ENCODE data around the gene PXMP4. TPM values are rescaled to one million over a fixed set of nuclear protein-coding genes. Genes with fewer than 3 reads are reported as not detected.

The PXMP4 gene
- total RNA-seq, 3 donors from 2014 or later, result 14.5 to 18.6 (median 18.2) TPM

DNA sequence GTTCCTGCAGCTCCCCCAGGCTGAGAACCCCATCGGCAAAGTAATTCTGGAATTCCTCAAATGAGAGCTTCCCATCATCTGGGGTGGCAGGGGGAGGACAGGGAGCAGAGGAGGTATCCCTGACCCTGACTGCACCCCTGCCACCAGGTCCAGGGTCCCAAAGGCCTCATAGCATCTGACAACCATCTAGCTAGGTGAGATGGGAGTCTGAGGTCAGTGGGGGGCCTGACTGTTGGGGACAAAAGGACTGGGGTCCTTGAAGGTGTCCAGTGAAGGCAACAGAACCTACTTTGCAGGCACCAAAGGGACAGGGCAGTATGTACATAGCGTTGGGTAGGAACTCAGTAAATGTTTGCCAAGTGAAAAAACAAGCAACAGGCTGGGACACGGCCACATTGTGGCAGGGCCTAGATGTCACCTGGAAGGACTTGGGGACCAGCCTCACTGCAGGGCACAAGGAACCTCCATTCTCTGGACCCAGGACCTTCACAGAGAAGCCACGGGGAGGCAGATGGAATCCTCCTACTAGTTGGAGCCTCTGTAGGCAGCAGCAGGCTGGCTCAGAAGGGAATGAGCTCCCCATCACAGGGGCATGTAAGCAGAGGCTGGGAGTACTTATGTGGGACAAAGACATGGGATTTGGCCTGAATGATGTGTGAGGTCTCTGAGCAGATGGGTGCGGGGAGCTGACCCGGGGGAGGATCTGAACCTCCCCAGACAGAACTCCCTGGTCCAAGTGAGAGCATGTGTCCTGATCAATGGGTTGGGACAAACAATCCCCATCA lies 49.2 kb downstream of the PXMP4 start:
- H3K9me3 ChIP-seq, result no peaks in the 10 kb centered on the region
- ATAC-seq, result no peak
- H3K4me1 ChIP-seq (ENCODE audit: low read depth), result peaks cover 39% of the 10 kb centered on the region
- peak in 1 of 3 donors; percentile 25 for DNase-seq
- no peak overlapping the region for H3K4me3 ChIP-seq
- no peaks in the 10 kb centered on the region for H3K36me3 ChIP-seq (ENCODE audit: low read depth)
- intact Hi-C loops (cut with DNase I, micrococcal nuclease), result no loop called here
- TF ChIP-seq, protein P1, sequence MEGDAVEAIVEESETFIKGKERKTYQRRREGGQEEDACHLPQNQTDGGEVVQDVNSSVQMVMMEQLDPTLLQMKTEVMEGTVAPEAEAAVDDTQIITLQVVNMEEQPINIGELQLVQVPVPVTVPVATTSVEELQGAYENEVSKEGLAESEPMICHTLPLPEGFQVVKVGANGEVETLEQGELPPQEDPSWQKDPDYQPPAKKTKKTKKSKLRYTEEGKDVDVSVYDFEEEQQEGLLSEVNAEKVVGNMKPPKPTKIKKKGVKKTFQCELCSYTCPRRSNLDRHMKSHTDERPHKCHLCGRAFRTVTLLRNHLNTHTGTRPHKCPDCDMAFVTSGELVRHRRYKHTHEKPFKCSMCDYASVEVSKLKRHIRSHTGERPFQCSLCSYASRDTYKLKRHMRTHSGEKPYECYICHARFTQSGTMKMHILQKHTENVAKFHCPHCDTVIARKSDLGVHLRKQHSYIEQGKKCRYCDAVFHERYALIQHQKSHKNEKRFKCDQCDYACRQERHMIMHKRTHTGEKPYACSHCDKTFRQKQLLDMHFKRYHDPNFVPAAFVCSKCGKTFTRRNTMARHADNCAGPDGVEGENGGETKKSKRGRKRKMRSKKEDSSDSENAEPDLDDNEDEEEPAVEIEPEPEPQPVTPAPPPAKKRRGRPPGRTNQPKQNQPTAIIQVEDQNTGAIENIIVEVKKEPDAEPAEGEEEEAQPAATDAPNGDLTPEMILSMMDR (IDR thresholded peaks at IDR 0.05), result no peak

DNA sequence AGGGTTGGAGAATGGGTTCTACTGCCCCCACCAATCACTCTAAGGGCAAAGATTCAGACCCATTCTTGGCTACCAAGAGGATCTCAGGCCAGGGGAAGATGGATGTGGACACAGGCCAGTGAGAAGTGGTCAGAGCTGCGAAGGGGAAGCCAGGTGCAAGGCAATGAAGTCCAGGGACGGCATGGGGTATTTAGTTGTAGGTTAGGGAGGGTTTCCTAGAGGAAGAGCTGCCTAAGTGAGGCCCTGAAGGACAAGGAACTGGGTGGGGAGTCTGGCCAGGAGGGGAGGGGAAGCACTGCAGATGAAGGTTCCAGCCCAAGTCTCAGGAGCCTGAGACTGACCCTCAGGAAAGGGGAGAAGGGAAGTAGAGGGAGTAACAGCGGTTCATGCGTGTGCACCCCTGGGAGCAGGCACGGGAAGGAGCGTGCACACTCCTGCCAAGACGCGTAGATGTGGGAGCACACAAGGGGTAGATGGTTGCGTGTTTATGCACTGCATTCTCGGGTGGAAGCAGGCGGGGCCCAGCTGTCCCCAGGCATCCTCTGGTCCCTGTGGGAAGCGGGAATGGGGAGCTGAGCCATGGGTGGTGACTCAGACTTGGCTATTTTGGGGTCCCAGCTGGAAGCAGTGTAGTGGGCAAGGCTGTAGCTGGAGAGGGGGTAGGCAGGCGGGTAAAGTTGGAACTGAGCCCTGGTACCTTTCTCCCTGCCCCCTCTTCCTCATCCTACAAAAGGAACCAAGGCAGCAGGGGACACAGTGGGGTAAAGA lies 50.1 kb downstream of the PXMP4 start:
- intact Hi-C loops (cut with DNase I, micrococcal nuclease), result no loop called here
- DNase-seq, result peak in 1 of 3 donors; percentile 43
- no peak overlapping the region for H3K4me3 ChIP-seq
- ATAC-seq, result no peak
- peaks cover 35% of the 10 kb centered on the region for H3K4me1 ChIP-seq (ENCODE audit: low read depth)
- TF ChIP-seq, protein P1 (IDR thresholded peaks at IDR 0.05), result no peak
- H3K36me3 ChIP-seq (ENCODE audit: low read depth), result no peaks in the 10 kb centered on the region
- H3K9me3 ChIP-seq, result no peaks in the 10 kb centered on the region

DNA sequence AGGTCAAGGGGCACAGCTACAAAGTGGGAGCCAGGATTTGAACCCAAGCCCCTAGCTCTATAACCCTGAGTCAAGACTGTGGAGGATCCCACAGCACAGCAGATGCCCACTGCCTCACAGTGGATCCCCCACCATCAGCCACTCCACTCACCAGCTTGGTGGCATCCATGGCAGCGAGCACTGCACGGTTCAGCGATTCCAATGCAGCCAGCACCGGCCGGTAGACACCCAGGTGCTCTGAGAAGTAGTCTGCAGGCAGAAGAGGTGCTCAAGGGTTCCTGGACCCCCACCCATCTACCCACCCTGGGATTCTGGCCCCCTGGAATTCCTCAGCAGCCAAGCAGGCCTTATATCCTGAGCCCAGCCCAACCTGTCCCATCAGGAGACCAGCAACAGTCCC lies 50.9 kb downstream of the PXMP4 start:
- DNase-seq (no peak), ATAC-seq (no peak)
- intact Hi-C loops (cut with DNase I, micrococcal nuclease), result no loop called here
- H3K4me3 ChIP-seq, result no peak overlapping the region
- H3K4me1 ChIP-seq (ENCODE audit: low read depth), result peaks cover 32% of the 10 kb centered on the region
- no peaks in the 10 kb centered on the region for H3K9me3 ChIP-seq
- TF ChIP-seq, protein P1 (IDR thresholded peaks at IDR 0.05), result no peak
- no peaks in the 10 kb centered on the region for H3K36me3 ChIP-seq (ENCODE audit: low read depth)

DNA sequence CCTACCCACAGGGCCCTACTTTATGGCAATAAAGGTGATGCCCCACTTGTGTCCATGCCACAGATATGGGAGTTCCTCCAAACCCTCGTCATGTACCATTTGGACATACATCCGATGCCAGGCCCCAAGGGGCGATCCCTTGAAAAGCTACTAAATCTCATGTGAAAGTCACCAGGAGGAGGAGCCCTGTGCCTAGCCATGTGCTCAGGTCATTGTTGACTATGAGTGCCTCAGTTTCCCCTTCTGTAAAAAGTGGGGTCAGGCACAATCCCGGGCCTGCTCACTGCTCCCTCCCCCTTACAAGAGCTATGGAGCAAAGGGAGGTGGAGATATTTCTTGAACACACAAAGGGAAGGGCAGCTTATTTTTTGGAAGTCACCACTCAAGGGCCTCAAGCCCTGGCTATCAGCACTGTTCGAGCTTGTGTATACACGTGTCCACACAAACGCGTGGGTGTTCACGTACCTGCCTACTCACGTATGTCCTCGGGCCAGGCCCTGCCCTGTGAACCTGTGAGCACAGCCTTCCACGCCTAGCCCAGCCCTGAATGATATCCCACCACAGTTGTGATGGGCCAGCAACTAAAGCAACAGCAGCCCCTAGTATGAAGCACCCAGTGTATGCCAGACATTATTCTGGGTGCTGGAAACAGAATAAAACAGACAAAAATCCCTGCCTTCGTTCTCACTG lies 51.5 kb downstream of the PXMP4 start:
- H3K4me1 ChIP-seq (ENCODE audit: low read depth), result peaks cover 37% of the 10 kb centered on the region
- no peak overlapping the region for H3K4me3 ChIP-seq
- intact Hi-C loops (cut with DNase I, micrococcal nuclease), result no loop called here
- DNase-seq (peak in 1 of 3 donors; percentile 47), ATAC-seq (no peak)
- TF ChIP-seq, protein P1 (IDR thresholded peaks at IDR 0.05), result no peak
- no peaks in the 10 kb centered on the region for H3K36me3 ChIP-seq (ENCODE audit: low read depth)
- no peaks in the 10 kb centered on the region for H3K9me3 ChIP-seq

DNA sequence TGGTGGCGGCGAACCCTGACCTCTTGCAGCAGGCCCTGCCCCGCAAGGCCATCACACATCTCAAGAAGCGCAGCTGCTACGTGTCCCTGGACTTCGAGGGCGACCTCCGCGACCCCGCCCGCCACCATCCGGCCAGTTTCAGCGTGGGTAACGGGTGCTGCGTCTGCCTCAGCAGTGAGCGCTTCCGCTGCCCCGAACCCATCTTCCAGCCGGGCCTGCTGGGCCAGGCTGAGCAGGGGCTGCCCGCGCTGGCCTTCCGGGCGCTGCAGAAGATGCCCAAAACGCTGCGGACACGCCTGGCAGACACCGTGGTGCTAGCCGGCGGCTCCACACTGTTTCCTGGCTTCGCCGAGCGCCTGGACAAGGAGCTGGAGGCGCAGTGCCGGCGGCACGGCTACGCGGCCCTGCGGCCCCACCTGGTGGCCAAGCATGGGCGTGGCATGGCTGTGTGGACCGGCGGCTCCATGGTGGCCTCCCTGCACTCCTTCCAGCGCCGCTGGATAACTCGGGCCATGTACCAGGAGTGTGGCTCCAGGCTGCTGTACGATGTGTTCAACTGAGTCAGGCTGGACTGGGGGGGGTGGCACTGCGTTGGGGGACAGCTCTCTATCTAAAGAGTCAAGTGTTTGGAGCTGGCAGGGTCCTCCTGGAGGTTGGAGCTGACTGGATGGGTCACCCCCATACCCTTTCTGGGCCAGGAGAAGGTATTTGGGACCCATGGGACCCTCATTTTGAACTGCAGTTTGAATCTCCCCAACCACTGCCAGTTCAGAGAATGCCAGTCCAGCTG lies 52.2 kb downstream of the PXMP4 start:
- H3K9me3 ChIP-seq, result no peaks in the 10 kb centered on the region
- DNase-seq, result peak; percentile 85 to 91 (median 90)
- TF ChIP-seq, protein P1 (IDR thresholded peaks at IDR 0.05), result peak; percentile 80
- peaks cover 31% of the 10 kb centered on the region for H3K4me1 ChIP-seq (ENCODE audit: low read depth)
- peak; percentile 71 for ATAC-seq
- intact Hi-C loops (cut with DNase I, micrococcal nuclease), result no loop called here
- no peaks in the 10 kb centered on the region for H3K36me3 ChIP-seq (ENCODE audit: low read depth)
- H3K4me3 ChIP-seq, result peak overlapping the region; percentile 4

Measured in mucosa of descending colon (tissue), 3 donors.